WERI-Rb-1 (cell line): ENCODE measurements around the gene JAKMIP2.

Source experiments
- DNase-seq: peaks from one replicate; pipeline ENCODE4 v3.0.0-alpha.2; 2020
- H3K27ac ChIP-seq: fragments of 250-450 bp; sonication (Bioruptor Pico); 2 replicates; pipeline ENCODE4 v1.5.1; 2020; ENCODE audit warnings: mild to moderate bottlenecking, moderate library complexity
- H3K27me3 ChIP-seq: fragments of 250-450 bp; sonication (Bioruptor Pico); 2 replicates; pipeline ENCODE4 v1.5.1; 2021; ENCODE audit warnings: mild to moderate bottlenecking, low read depth, moderate library complexity; ENCODE audit not compliant: insufficient read depth, severe bottlenecking
- H3K36me3 ChIP-seq: fragments of 250-450 bp; sonication (Bioruptor Pico); 2 replicates; pipeline ENCODE4 v1.5.1; 2020; ENCODE audit warnings: mild to moderate bottlenecking, moderate library complexity
- H3K4me3 ChIP-seq: 2 replicates; pipeline ENCODE4 v1.5.1; 2011; ENCODE audit warnings: low read depth, mild to moderate bottlenecking, control low read depth, low read length
- H3K9me3 ChIP-seq: fragments of 250-450 bp; sonication (Bioruptor Pico); 2 replicates; pipeline ENCODE4 v1.5.1; 2021; ENCODE audit warnings: mild to moderate bottlenecking, moderate library complexity; ENCODE audit not compliant: severe bottlenecking
- TF ChIP-seq, protein P1 (sequence below): IDR thresholded peaks from 2 replicates; pipeline ENCODE4 v1.5.1; 2011; ENCODE audit warnings: low read depth, mild to moderate bottlenecking, control low read depth, inconsistent platforms, low read length

The JAKMIP2 gene

DNA sequence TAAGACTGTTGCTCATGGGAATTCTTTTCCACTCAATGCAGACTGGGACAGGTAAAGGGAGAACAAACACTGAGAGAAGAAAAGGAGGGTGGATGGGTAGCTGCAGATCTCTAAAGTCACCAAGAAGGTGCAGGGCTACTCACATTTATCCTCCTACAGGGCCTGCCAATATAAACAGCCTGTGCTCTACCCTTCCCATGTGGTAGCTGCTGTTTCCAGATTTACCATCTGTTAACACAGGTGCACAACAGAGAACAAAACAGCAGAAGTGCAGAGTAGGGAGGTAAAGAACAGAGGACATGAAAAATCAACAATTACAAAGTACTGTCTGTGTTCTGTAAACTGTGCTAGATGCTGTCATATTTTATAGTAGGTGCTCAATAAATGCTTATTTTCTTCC is 26.0 kb downstream of the JAKMIP2 start:
- Histone ChIP-seq H3K9me3 (no peaks in the 10 kb centered on the region), H3K36me3 (no peaks in the 10 kb centered on the region), H3K4me3 (no peak overlapping the region), H3K27me3 (no peaks in the 10 kb centered on the region), H3K27ac (no peak overlapping the region)
- TF ChIP-seq, protein P1, sequence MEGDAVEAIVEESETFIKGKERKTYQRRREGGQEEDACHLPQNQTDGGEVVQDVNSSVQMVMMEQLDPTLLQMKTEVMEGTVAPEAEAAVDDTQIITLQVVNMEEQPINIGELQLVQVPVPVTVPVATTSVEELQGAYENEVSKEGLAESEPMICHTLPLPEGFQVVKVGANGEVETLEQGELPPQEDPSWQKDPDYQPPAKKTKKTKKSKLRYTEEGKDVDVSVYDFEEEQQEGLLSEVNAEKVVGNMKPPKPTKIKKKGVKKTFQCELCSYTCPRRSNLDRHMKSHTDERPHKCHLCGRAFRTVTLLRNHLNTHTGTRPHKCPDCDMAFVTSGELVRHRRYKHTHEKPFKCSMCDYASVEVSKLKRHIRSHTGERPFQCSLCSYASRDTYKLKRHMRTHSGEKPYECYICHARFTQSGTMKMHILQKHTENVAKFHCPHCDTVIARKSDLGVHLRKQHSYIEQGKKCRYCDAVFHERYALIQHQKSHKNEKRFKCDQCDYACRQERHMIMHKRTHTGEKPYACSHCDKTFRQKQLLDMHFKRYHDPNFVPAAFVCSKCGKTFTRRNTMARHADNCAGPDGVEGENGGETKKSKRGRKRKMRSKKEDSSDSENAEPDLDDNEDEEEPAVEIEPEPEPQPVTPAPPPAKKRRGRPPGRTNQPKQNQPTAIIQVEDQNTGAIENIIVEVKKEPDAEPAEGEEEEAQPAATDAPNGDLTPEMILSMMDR, result no peak
- DNase-seq, result no peak

DNA sequence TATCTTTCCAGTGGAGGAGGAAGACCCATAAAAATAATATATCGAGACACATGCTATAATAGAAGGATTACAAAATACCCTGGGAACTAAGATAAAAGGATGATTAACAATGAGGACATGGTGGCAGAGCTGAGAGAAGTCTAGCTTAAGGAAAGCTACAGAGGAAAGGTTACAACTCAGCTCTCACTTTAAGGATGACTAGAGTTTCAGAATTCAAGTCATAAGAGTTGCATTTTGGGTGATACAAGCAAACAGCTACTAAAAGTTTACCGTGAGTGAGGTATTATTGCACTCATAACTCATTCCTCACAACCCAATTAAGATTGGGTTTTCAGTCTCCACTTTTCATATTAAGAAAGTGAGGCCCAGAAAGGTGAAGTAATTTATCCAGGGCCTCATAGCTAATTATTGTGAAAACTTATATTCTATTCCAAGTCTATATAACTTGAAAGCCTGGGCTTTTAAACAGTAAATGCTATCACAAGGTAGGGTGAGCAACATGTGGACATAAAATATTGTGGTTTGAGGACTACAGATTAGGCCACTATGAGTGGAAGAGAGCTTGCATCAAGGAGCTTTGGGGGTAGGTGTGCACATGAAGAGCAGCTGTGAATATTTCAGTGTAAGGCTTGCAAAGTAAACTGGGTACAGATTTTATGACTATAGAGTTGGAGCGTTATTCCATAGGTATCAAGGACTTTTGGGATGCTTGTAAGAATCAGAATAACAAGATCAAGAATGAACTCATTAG is 28.0 kb downstream of the JAKMIP2 start:
- Histone ChIP-seq H3K27ac (no peak overlapping the region), H3K36me3 (no peaks in the 10 kb centered on the region), H3K27me3 (no peaks in the 10 kb centered on the region), H3K9me3 (no peaks in the 10 kb centered on the region), H3K4me3 (no peak overlapping the region)
- TF ChIP-seq, protein P1, result no peak
- no peak for DNase-seq

DNA sequence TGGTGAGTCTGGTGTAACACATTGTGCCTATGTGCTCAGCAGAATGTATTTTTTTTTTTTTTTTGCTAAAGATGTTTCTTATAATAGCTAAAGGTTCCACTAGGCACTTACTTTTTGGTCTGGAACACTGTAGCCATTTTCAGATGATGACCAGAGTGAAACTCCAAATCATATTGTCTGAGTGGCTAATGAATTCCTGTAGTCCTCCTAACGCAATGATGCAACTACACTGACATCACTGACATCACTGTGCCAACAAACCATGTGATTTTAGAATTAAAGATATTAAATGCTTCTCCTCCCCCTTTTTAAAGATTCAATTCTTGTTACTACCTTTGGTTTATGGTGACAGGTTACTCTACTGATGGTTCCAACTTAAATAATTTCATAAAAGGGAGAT is 28.8 kb downstream of the JAKMIP2 start:
- no peaks in the 10 kb centered on the region for H3K27me3 ChIP-seq
- no peak overlapping the region for H3K4me3 ChIP-seq
- TF ChIP-seq, protein P1, result no peak
- H3K36me3 ChIP-seq, result no peaks in the 10 kb centered on the region
- no peaks in the 10 kb centered on the region for H3K9me3 ChIP-seq
- no peak for DNase-seq
- no peak overlapping the region for H3K27ac ChIP-seq

DNA sequence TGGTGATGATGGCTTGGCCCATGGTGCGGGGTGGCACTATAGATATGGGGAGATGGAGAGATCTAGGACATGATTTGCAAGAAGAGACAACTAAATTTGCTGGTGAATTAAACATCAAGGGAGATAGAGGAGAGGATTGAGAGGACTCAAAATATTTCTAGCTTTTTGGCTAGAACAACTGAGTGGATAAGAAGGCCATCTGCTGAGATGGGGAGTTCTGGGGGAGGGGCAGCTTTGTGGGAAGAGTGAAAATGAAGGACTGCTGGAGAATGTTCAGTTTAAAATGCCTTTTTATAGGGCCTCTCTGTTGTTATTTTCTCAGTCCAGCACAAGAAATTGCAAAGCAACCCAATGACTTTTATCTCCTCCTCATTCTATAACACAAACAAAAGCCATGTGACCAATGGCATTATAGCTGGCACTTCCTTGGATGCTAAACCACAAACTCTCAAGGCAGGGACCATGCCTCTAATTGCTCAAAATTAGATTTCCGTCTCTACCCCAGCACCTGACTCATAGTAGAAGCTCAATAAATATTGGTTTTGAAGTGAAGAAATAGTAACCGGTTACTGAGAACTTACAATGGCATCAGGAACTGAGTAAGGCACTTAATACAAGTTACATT is 29.8 kb downstream of the JAKMIP2 start:
- no peaks in the 10 kb centered on the region for H3K27me3 ChIP-seq
- H3K36me3 ChIP-seq, result no peaks in the 10 kb centered on the region
- no peaks in the 10 kb centered on the region for H3K9me3 ChIP-seq
- H3K27ac ChIP-seq, result no peak overlapping the region
- DNase-seq, result no peak
- TF ChIP-seq, protein P1, result no peak
- no peak overlapping the region for H3K4me3 ChIP-seq

DNA sequence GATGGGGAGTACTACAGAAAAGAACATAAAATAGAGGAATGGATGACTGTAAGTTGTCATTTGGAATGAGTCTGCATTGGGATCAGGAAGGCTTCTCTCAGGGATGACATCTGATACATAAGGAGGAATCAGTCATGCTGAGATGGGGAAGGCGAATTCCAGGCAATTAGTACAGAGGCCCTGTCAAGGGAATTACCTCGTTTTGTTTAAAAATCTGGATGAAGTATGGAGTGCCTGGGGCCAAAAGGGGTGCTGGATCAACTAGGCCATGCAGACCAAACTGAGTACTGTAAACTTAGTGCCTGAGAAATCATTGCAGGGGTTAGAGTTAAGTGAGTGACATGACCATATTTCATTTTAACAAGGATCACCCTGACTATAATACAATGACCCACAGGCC is 30.5 kb downstream of the JAKMIP2 start:
- Histone ChIP-seq H3K36me3 (no peaks in the 10 kb centered on the region), H3K4me3 (no peak overlapping the region), H3K27ac (no peak overlapping the region), H3K27me3 (no peaks in the 10 kb centered on the region), H3K9me3 (no peaks in the 10 kb centered on the region)
- no peak for DNase-seq
- TF ChIP-seq, protein P1, result no peak
